GM18870 (cell line): ENCODE results near the gene PTRH2.
"Not testable (repeated sequence)": the region's sequence is repeated elsewhere in the genome, so short reads cannot be mapped to it uniquely, and the experiment has no call there.

Experiments
- ATAC-seq: cut with Tn5 transposase; IDR thresholded peaks from one replicate; pipeline ENCODE4 v1.9.1; 2021; ENCODE audit warnings: moderate library complexity; ENCODE audit not compliant: unreplicated experiment

Gene PTRH2

DNA sequence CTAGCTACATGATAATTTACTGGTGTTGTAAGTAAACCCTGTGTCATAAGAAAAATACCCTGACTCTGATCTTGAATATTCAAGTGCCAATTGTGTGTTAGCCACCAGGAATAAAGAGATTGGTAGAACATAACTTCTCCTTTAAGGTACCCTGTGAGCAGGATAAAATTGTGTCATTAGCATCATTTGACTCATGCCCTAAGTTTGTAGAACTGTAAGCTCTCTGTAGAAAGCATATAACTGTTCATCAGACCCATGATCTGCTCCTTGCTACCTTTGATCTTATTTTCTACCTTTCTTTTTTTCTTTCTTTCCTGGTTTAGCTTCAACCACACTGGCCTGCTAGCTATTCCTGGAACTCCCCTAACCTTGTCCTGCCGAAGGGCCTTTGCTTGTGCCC is 35.8 kb downstream of the PTRH2 start:
- no peak for ATAC-seq

DNA sequence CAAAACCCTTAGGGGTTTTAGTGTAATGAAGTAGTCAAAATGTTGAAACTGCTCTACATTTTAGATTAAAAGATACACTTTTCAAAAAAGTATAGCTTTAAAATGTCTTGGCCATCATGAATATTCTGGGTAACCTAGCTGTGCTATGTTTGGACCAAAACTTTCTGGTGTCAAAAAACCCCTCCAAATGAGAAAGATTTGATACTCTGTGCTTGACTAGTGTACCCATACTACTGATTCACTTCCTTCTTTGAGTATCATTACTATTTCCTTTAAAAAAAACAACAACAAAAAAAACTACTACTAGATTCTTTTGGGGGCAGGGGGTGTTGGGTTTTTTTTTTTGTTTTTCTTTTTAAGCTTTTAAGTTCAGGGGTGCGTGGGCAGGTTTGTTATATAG is 37.3 kb downstream of the PTRH2 start:
- ATAC-seq: no peak

DNA sequence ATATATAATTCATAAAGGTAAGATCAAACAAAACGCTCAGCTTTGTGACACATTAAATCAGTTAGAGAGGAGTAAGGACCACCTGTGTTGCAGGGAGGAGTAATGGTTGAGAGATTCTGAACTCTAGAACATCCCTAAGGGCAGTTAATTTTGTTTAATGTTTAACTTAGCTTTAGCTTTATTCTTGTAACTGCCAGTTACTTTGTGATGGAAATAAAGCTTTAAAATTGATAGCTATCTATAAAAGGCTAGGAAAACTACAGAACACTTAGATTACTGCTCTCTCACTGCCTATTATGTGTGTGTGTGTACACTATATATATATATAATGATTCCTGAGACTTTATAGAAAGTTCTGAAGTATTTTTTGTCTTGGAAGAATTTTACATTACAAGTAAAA is 37.8 kb downstream of the PTRH2 start:
- no peak for ATAC-seq

DNA sequence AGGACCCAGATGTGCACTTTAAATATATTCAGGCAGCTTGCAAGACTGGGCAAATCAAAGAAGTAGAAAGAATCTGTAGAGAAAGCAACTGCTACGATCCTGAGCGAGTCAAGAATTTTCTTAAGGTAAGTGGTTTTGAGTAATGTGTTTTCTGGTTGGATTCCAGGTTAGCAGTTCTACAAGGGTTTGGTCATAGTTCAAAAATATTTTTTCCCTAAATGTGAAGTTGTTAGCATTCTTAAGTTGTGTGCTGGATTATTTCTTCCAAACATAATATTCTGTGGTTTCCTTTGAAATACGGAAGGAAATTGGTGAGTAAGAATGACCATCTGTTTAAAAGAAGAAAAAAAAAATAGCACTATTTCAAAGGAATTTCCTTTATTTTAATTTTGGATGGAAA is 38.4 kb downstream of the PTRH2 start:
- ATAC-seq: no peak

DNA sequence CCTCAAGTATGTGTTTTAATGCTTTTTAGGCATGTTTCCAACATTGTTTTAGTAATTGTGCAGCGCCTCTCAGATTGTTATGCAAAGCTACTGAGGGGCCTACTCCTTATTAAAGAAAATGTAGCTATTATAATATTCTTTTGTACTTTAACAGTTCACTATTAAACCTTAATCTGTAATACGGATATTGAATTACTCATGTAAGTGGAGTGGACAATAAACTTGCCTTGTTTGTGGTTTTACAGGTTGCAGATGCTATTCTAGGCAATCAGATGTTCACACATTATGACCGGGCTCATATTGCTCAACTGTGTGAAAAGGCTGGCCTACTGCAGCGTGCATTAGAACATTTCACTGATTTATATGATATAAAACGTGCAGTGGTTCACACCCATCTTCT is 41.0 kb downstream of the PTRH2 start:
- no peak for ATAC-seq

- not testable (repeated sequence) for ATAC-seq
Measured at GRCh38 chr17:59656624-59657023, 50.6 kb downstream of the PTRH2 start.

- no peak for ATAC-seq
Measured at GRCh38 chr17:59652119-59652518, 55.1 kb downstream of the PTRH2 start.

DNA sequence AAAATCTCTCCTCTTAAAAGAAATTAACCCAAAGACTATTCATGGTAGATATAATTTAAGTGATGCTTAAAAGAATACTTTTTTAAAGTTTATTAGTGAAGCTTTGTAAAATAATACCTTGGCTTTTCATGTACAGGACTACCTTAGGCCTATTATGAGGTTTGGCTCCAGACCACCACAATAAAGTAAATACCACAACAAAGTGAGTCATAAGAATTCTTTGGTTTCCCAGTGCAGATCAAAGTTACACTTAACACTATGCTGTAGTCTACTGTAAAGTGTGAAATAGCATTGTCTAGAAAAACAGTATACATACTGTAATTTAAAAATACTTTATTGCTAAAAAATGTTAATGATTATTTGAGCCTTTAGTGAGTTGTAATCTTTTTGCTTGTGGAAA is 55.9 kb downstream of the PTRH2 start:
- ATAC-seq: no peak

- ATAC-seq: no peak
Measured at GRCh38 chr17:59650642-59651041, 56.6 kb downstream of the PTRH2 start.

DNA sequence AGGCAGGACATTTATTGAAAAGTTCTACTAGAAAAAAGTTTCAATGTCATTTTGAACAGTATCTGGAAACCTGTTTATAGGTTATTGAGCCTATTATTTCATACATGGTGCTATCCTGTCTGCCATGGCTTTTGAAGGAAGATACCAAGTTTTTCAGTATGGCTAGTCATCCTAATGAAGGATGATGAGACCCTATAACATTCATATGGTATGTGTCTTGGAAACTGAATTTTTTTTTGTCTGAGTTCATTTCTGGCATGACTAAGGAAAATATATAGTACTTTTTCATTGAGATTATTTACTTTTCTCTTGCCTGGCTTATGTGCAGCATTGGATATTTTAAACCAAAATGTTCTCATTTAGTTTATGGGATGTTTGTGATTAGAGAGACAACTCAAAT is 57.3 kb downstream of the PTRH2 start:
- ATAC-seq: no peak
